Neural progenitor cell (in vitro differentiated cells): ENCODE results near the gene MYL7.

ENCODE experiments used
- CTCF ChIP-seq: fragments of 200-600 bp; sonication (generic); IDR thresholded peaks from 2 replicates; pipeline ENCODE4 v1.5.1; 2017; ENCODE audit warnings: antibody characterized with exemption, mild to moderate bottlenecking
- EZH2 ChIP-seq: fragments of 200-600 bp; sonication (generic); IDR thresholded peaks from 2 replicates; pipeline ENCODE4 v1.6.1; 2017; ENCODE audit warnings: antibody characterized with exemption, mild to moderate bottlenecking, moderate library complexity
- EZH2phosphoT487 ChIP-seq: fragments of 200-600 bp; sonication (generic); IDR thresholded peaks from 2 replicates; pipeline ENCODE4 v1.6.1; 2017; ENCODE audit warnings: antibody characterized with exemption

DNA sequence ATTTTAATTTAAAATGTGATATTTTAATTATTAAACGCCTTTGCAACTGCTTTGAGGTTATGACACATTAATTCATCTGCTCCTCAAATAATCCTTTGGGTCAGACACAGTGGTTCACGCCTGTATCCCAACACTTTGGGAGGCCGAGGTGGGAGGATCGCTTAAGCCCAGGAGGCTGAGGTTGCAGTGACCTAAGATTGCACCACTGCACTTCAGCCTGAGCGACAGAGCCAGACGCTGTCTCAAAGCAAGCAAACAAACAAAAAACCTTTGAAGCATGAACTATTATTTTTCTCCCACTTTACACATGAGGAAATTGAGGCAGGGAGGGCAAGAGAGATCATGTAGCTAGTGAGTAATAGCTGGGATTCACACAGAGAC, 16.3 kb downstream of the MYL7 start:
- TF ChIP-seq CTCF: no peak
- no peak for TF ChIP-seq EZH2phosphoT487
- TF ChIP-seq EZH2: no peak
